Naive thymus-derived CD4-positive, alpha-beta T cell (primary cell): ENCODE data around the gene TP53BP1. TPM values are rescaled to one million over a fixed set of nuclear protein-coding genes. Genes with fewer than 3 reads are reported as not detected.

Experiments
- ATAC-seq: fragments of 150-1000 bp; cut with Tn5 transposase; 2 replicates; pipeline ENCODE4 v1.10.0; 2021; ENCODE audit warnings: mild to moderate bottlenecking, moderate library complexity
- CTCF ChIA-PET: fragments of 350-600 bp; sonication (Branson Sonifier 250); formaldehyde crosslinking; loops from one replicate; lab custom pipeline; 2021; ENCODE audit warnings: antibody characterized with exemption; lab: Charles Lee
- POLR2A ChIA-PET: fragments of 350-600 bp; sonication (Branson Sonifier 250); formaldehyde crosslinking; loops from one replicate; lab custom pipeline; 2021; ENCODE audit warnings: antibody characterized with exemption, inconsistent platforms; lab: Charles Lee
- DNase-seq, 9 donors: peaks; one replicate each; pipeline versions ENCODE4 v3.0.0 to v3.0.0-alpha.2; 2020 to 2022; ENCODE audit warnings: mixed read lengths in 1 of 9
- H3K27ac ChIP-seq: one replicate; pipeline ENCODE4 v1.7.0; 2013; ENCODE audit warnings: mild to moderate bottlenecking, low read depth, low read length, moderate library complexity
- H3K27me3 ChIP-seq, 2 donors: one replicate each; pipeline ENCODE4 v1.7.0; 2013; ENCODE audit warnings: low read length in 2 of 2, mild to moderate bottlenecking in 2 of 2, moderate library complexity in 2 of 2; ENCODE audit not compliant: control insufficient read depth in 2 of 2, insufficient read depth in 2 of 2
- H3K36me3 ChIP-seq, 3 experiments: 1 replicate in 2 of 3; 2 replicates in 1 of 3; pipeline ENCODE4 v1.7.0; 2013; ENCODE audit warnings: low read length in 3 of 3, mild to moderate bottlenecking in 3 of 3, moderate library complexity in 1 of 3; ENCODE audit not compliant: insufficient read depth in 3 of 3, control insufficient read depth in 2 of 3
- H3K4me1 ChIP-seq, 2 donors: one replicate each; pipeline ENCODE4 v1.7.0; 2013; ENCODE audit warnings: low read length in 2 of 2, mild to moderate bottlenecking in 2 of 2, moderate library complexity in 1 of 2; ENCODE audit not compliant: control insufficient read depth in 2 of 2, insufficient read depth in 2 of 2
- H3K4me3 ChIP-seq: 2 replicates; pipeline ENCODE4 v1.7.0; 2013; ENCODE audit warnings: mild to moderate bottlenecking, low read length
- H3K9me3 ChIP-seq, 3 experiments: 1 replicate in 2 of 3; 2 replicates in 1 of 3; pipeline ENCODE4 v1.7.0; 2013; ENCODE audit warnings: low read length in 3 of 3; ENCODE audit not compliant: control insufficient read depth in 2 of 3
- H3K27ac Mint-ChIP-seq, 9 donors: one replicate each; pipeline ENCODE4 v1.8.0; 2020 to 2022; ENCODE audit warnings: mixed read lengths in 9 of 9, mild to moderate bottlenecking in 8 of 9, moderate library complexity in 5 of 9, inconsistent platforms in 2 of 9
- H3K27me3 Mint-ChIP-seq, 5 donors: one replicate each; pipeline ENCODE4 v1.8.0; 2021 to 2022; ENCODE audit warnings: mixed read lengths in 5 of 5, mild to moderate bottlenecking in 1 of 5
- H3K36me3 Mint-ChIP-seq, 5 donors: one replicate each; pipeline ENCODE4 v1.8.0; 2020 to 2022; ENCODE audit warnings: mixed read lengths in 5 of 5, mild to moderate bottlenecking in 3 of 5, inconsistent platforms in 1 of 5
- H3K4me1 Mint-ChIP-seq, 7 donors: one replicate each; pipeline ENCODE4 v1.8.0; 2020 to 2022; ENCODE audit warnings: mixed read lengths in 7 of 7, mild to moderate bottlenecking in 3 of 7, inconsistent platforms in 1 of 7
- H3K4me3 Mint-ChIP-seq, 10 donors: one replicate each; pipeline ENCODE4 v1.8.0; 2020 to 2022; ENCODE audit warnings: mild to moderate bottlenecking in 10 of 10, mixed read lengths in 10 of 10, moderate library complexity in 6 of 10, inconsistent platforms in 2 of 10
- H3K9me3 Mint-ChIP-seq, 11 donors: one replicate each; pipeline ENCODE4 v1.8.0; 2020 to 2022; ENCODE audit warnings: mixed read lengths in 11 of 11, mild to moderate bottlenecking in 4 of 11, inconsistent platforms in 1 of 11, moderate library complexity in 1 of 11
- intact Hi-C, 2 donors: fragments of 100-400 bp; cut with micrococcal nuclease; formaldehyde crosslinking; loops; one replicate each; pipeline ENCODE4 v1.15.1; 2023
- polyA plus RNA-seq, 2 donors: library from polyadenylated mRNA; unstranded; fragments of 300-500 nt; fragmentation: Illumina TruSeq; gene quantifications; one replicate each; pipeline ENCODE4 v1.2.3, GENCODE V29; 2021
- total RNA-seq, 6 experiments: library from RNA in 5 of 6; stranded (reverse) in 5 of 6; gene quantifications; 1 replicate in 5 of 6; 2 replicates in 1 of 6; pipeline ENCODE4 v1.2.3 and lab custom pipeline; 2021 to 2026

Gene TP53BP1
- total and polyA plus RNA-seq, 7 experiments from 2014 or later = 9.3 to 41.6 (median 34.6) TPM

DNA sequence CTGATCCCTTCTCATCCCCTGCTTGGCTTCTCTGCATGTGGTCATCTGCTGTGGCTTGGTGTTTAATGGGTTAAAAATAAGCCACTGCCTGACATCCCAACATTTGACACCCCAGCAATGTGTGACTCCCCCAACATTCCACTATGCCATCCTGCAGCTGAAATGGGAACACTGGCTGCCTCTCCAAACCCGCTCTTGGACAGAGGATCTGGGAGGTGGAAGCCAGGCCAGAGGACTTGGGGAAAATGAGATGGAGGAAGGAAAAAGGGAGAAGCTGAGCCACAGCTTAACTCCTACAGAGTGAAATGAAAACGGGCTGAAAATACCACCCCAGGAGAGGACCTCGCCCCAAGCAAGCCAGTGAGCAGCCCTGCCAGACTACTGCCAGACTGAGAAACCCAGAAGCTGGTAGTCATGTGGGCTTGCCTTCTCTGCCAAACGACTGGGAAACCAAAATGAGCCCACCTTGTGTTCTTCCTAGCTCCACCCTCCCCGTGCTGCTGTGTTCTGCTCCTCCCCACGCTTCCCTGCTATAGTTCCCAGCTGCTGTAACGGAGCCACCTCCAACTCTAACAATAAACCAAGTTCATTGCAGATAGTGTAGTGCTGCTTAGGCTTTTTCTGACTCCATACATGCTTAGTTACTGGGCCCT is 38.2 kb upstream of the TP53BP1 start:
- ChIA-PET CTCF (no interaction called here), POLR2A (no interaction called here)
- Histone ChIP-seq H3K4me3 (no peak overlapping the region), H3K27me3 (no peaks in the 10 kb centered on the region), H3K36me3 (peaks cover 0 to 11% (median 6%) of the 10 kb centered on the region in 3 experiments), H3K4me1 (no peaks in the 10 kb centered on the region), H3K9me3 (no peaks in the 10 kb centered on the region), H3K27ac (no peak overlapping the region)
- H3K4me1 Mint-ChIP-seq = peaks cover 0 to 3% (median 0%) of the 10 kb centered on the region in 7 donors
- H3K27ac Mint-ChIP-seq = peak overlapping the region in 1 of 9 donors; percentile 8
- ATAC-seq (no peak), DNase-seq (no peak)
- H3K9me3 Mint-ChIP-seq = peaks cover 0 to 1% (median 0%) of the 10 kb centered on the region in 11 donors
- no peak overlapping the region for H3K4me3 Mint-ChIP-seq
- intact Hi-C loops = no loop called here
- H3K27me3 Mint-ChIP-seq = no peaks in the 10 kb centered on the region
- H3K36me3 Mint-ChIP-seq = peaks cover 3 to 20% (median 7%) of the 10 kb centered on the region in 5 donors

DNA sequence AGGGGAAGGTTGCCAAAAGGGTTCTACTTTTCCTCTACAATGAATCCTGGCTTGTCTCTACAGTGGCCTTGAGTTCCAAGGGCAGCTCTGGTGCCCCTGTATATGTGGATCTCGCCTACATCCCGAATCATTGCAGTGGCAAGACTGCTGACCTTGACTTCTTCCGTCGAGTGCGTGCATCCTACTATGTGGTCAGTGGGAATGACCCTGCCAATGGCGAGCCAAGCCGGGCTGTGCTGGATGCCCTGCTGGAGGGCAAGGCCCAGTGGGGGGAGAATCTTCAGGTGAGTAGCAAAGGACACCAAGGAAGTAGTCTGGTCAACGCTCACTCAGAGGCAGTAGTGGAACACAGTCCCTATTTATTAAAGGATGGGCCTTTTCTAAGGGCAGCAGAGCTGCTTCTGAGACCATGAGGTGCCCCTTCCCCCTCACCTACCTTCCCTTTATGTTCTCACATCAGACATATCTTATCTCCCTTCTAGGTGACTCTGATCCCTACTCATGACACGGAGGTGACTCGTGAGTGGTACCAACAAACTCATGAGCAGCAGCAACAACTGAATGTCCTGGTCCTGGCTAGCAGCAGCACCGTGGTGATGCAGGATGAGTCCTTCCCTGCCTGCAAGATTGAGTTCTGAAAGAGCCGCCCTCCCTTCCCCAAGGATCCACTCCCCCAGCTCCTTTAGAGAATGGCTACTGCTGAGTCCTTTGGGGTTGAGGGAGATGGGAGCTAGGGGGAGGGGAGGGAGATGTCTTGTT is 36.8 kb upstream of the TP53BP1 start:
- no peaks in the 10 kb centered on the region for H3K27me3 Mint-ChIP-seq
- peaks cover 0 to 3% of the 10 kb centered on the region in 2 donors for H3K4me1 ChIP-seq
- ChIA-PET POLR2A (no interaction called here), CTCF (no interaction called here)
- ATAC-seq = no peak
- H3K4me3 ChIP-seq = no peak overlapping the region
- H3K9me3 ChIP-seq = no peaks in the 10 kb centered on the region
- intact Hi-C loops = no loop called here
- H3K4me1 Mint-ChIP-seq = peaks cover 6 to 17% (median 10%) of the 10 kb centered on the region in 7 donors
- peaks cover 0 to 1% (median 0%) of the 10 kb centered on the region in 11 donors for H3K9me3 Mint-ChIP-seq
- no peak overlapping the region for H3K27ac ChIP-seq
- DNase-seq = no peak
- peaks cover 0 to 12% (median 9%) of the 10 kb centered on the region in 5 donors for H3K36me3 Mint-ChIP-seq
- peaks cover 0 to 6% (median 3%) of the 10 kb centered on the region in 3 experiments for H3K36me3 ChIP-seq
- no peak overlapping the region for H3K4me3 Mint-ChIP-seq
- no peaks in the 10 kb centered on the region for H3K27me3 ChIP-seq
- peak overlapping the region in 1 of 9 donors; percentile 28 for H3K27ac Mint-ChIP-seq

GRCh38 chr15:43529141-43529540 is 36.2 kb upstream of the TP53BP1 start:
- H3K4me3 Mint-ChIP-seq = no peak overlapping the region
- ChIA-PET CTCF (no interaction called here), POLR2A (no interaction called here)
- ATAC-seq (no peak), DNase-seq (no peak)
- peaks cover 0 to 3% (median 0%) of the 10 kb centered on the region in 3 experiments for H3K36me3 ChIP-seq
- H3K27me3 Mint-ChIP-seq = no peaks in the 10 kb centered on the region
- H3K9me3 ChIP-seq = no peaks in the 10 kb centered on the region
- H3K4me1 ChIP-seq = peaks cover 0 to 3% of the 10 kb centered on the region in 2 donors
- H3K4me3 ChIP-seq = no peak overlapping the region
- peaks cover 0 to 3% (median 0%) of the 10 kb centered on the region in 11 donors for H3K9me3 Mint-ChIP-seq
- no peak overlapping the region for H3K27ac ChIP-seq
- intact Hi-C loops = no loop called here
- peaks cover 0 to 10% (median 5%) of the 10 kb centered on the region in 5 donors for H3K36me3 Mint-ChIP-seq
- H3K27me3 ChIP-seq = no peaks in the 10 kb centered on the region
- no peak overlapping the region for H3K27ac Mint-ChIP-seq
- H3K4me1 Mint-ChIP-seq = peaks cover 7 to 19% (median 12%) of the 10 kb centered on the region in 7 donors

DNA sequence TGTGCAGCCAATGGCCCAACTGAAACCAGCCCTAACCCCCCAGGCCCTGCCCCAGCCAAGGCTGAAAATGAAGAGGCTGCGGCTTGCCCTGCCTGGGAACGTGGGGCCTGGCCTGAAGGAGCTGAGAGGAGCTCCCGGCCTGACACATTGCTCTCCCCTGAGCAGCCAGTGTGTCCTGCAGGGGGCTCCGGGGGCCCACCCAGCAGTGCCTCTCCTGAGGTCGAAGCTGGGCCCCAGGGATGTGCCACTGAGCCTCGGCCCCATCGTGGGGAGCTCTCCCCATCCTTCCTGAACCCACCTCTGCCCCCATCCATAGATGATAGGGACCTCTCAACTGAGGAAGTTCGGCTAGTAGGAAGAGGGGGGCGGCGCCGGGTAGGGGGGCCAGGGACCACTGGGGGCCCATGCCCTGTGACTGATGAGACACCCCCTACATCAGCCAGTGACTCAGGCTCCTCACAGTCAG is 35.6 kb upstream of the TP53BP1 start:
- ChIA-PET CTCF (no interaction called here), POLR2A (no interaction called here)
- H3K27me3 ChIP-seq = no peaks in the 10 kb centered on the region
- Mint-ChIP-seq H3K27ac (no peak overlapping the region), H3K9me3 (peaks cover 0 to 3% (median 0%) of the 10 kb centered on the region in 11 donors), H3K4me1 (peaks cover 7 to 19% (median 12%) of the 10 kb centered on the region in 7 donors), H3K27me3 (no peaks in the 10 kb centered on the region), H3K4me3 (no peak overlapping the region), H3K36me3 (peaks cover 0 to 10% (median under 1%) of the 10 kb centered on the region in 5 donors)
- DNase-seq = no peak
- H3K4me3 ChIP-seq = no peak overlapping the region
- no peaks in the 10 kb centered on the region for H3K36me3 ChIP-seq
- H3K9me3 ChIP-seq = no peaks in the 10 kb centered on the region
- no peak overlapping the region for H3K27ac ChIP-seq
- ATAC-seq = no peak
- peaks cover 0 to 3% of the 10 kb centered on the region in 2 donors for H3K4me1 ChIP-seq
- intact Hi-C loops = no loop called here

DNA sequence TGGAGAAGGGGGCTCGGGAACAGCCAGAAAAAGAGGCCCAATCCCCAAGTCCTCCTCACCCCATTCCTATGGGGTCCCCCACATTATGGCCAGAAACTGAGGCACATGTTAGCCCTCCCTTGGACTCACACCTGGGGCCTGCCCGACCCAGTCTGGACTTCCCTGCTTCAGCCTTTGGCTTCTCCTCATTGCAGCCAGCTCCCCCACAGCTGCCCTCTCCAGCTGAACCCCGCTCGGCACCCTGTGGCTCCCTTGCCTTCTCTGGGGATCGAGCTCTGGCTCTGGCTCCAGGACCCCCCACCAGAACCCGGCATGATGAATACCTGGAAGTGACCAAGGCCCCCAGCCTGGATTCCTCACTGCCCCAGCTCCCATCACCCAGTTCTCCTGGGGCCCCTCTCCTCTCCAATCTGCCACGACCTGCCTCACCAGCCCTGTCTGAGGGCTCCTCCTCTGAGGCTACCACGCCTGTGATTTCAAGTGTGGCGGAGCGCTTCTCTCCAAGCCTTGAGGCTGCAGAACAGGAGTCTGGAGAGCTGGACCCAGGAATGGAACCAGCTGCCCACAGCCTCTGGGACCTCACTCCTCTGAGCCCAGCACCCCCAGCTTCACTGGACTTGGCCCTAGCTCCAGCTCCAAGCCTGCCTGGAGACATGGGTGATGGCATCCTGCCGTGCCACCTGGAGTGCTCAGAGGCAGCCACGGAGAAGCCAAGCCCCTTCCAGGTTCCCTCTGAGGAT is 35.0 kb upstream of the TP53BP1 start:
- no peak for DNase-seq
- peaks cover 0 to 3% (median 0%) of the 10 kb centered on the region in 11 donors for H3K9me3 Mint-ChIP-seq

GRCh38 chr15:43527016-43527801 is 34.3 kb upstream of the TP53BP1 start:
- no peak for ATAC-seq
- no peaks in the 10 kb centered on the region for H3K27me3 Mint-ChIP-seq
- POLR2A ChIA-PET = no interaction called here

More for the DNA sequence above, 35.0 kb upstream of the TP53BP1 start:
- Mint-ChIP-seq H3K4me3 (no peak overlapping the region), H3K4me1 (peaks cover 7 to 21% (median 15%) of the 10 kb centered on the region in 7 donors), H3K27ac (no peak overlapping the region), H3K36me3 (peaks cover 0 to 11% (median 0%) of the 10 kb centered on the region in 5 donors), H3K27me3 (no peaks in the 10 kb centered on the region)
- POLR2A ChIA-PET = no interaction called here
- H3K4me3 ChIP-seq = no peak overlapping the region
- no peak for ATAC-seq
- H3K27me3 ChIP-seq = no peaks in the 10 kb centered on the region
- no peaks in the 10 kb centered on the region for H3K36me3 ChIP-seq
- H3K4me1 ChIP-seq = peaks cover 0 to 3% of the 10 kb centered on the region in 2 donors
- H3K9me3 ChIP-seq = no peaks in the 10 kb centered on the region
- H3K27ac ChIP-seq = no peak overlapping the region
- intact Hi-C loops = no loop called here
- CTCF ChIA-PET = no interaction called here

More at GRCh38 chr15:43527016-43527801, 34.3 kb upstream of the TP53BP1 start:
- H3K4me1 Mint-ChIP-seq = peaks cover 7 to 21% (median 15%) of the 10 kb centered on the region in 7 donors
- DNase-seq = no peak
- peaks cover 0 to 12% (median 0%) of the 10 kb centered on the region in 5 donors for H3K36me3 Mint-ChIP-seq
- no peaks in the 10 kb centered on the region for H3K9me3 ChIP-seq
- H3K36me3 ChIP-seq = no peaks in the 10 kb centered on the region
- no peak overlapping the region for H3K4me3 ChIP-seq
- intact Hi-C loops = no loop called here
- CTCF ChIA-PET = no interaction called here
- no peak overlapping the region for H3K4me3 Mint-ChIP-seq
- H3K27ac Mint-ChIP-seq = no peak overlapping the region
- H3K4me1 ChIP-seq = peaks cover 0 to 3% of the 10 kb centered on the region in 2 donors
- no peak overlapping the region for H3K27ac ChIP-seq
- H3K27me3 ChIP-seq = no peaks in the 10 kb centered on the region
- peaks cover 0 to 3% (median 0%) of the 10 kb centered on the region in 11 donors for H3K9me3 Mint-ChIP-seq
